ENCODE data around the gene KRTAP10-2. TPM values are rescaled to one million over a fixed set of nuclear protein-coding genes. Genes with fewer than 3 reads are reported as not detected.

Gene KRTAP10-2
- total and polyA plus RNA-seq, 2 of the 4 experiments (the other 2 are of a cell fraction), result not detected

DNA sequence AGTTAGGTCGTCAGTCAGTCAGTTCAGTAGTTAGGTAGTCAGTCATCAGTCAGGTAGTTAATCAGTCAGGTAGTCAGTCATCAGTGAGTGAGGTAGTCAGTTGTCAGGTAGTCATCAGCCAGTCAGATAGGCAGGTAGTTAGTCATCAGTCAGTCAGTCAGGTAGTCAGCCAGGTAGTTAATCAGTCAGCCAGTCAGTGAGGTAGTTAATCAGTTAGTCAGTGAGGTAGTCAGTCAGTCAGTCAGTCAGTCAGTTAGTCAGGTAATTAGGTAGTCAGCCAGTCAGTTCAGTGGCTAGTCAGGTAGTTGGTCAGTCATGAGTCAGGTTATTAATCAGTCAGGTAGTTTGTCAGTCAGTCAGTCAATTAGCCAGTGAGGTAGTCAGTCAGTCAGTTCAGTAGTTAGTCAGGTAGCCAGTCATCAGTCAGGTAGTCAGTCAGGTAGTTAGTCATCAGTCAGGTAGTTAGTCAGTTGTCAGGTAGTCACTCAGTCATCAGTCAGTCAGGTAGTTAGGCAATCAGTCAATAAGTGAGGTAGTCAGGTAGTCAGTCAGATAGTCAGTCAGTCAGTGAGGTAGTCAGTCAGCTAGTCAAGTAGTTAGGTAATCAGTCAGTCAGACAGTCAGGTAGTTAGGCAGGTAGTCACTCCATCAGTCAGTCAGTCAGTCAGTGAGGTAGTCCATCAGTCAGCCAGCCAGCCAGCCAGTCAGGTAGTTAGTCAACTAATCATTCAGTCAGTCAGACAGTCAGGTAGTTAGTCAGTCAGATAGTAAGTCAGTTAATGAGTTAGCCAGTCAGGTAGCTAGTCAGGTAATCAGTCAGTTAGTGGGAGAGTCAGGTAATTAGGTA is 27.5 kb downstream of the KRTAP10-2 start:
- Histone ChIP-seq H3K27ac (ENCODE audit: insufficient read depth, low read length) (no peak overlapping the region), H3K9me3 (ENCODE audit: control insufficient read depth, insufficient read depth, low read length) (peaks cover 22% of the 10 kb centered on the region), H3K4me1 (ENCODE audit: control insufficient read depth, insufficient read depth, low read length) (no peaks in the 10 kb centered on the region), H3K56ac (ENCODE audit: extremely low read depth, insufficient read depth, low read length) (no peak overlapping the region), H2AK5ac (ENCODE audit: low read depth, low read length) (no peak overlapping the region), H3K23ac (ENCODE audit: low read depth, low read length) (no peak overlapping the region), H3K4me3 (ENCODE audit: insufficient read depth, low read depth, low read length) (no peak overlapping the region), H3K9me1 (ENCODE audit: insufficient read depth, low read length) (no peaks in the 10 kb centered on the region), H4K91ac (ENCODE audit: insufficient read depth, low read depth, low read length) (no peak overlapping the region), H2BK120ac (ENCODE audit: low read depth, low read length) (no peak overlapping the region), H3K36me3 (ENCODE audit: control insufficient read depth, insufficient read depth, low read length) (no peaks in the 10 kb centered on the region), H2AFZ (replicated peaks; ENCODE audit: low read length, poor library complexity) (no peak overlapping the region), H3K27me3 (ENCODE audit: control insufficient read depth, insufficient read depth, low read length) (no peaks in the 10 kb centered on the region), H2BK15ac (ENCODE audit: low read depth, low read length) (no peak overlapping the region), H3K9ac (ENCODE audit: low read depth, low read length) (no peak overlapping the region), H3K4me2 (ENCODE audit: low read depth, low read length) (no peak overlapping the region), H3K18ac (ENCODE audit: low read depth, low read length) (no peak overlapping the region), H4K8ac (ENCODE audit: low read depth in 2 of 2, low read length in 2 of 2) (no peak overlapping the region), H3K14ac (replicated peaks; ENCODE audit: low read depth, low read length) (no peak overlapping the region), H3K79me1 (ENCODE audit: low read depth in 1 of 2, low read length in 2 of 2) (no peaks in the 10 kb centered on the region), H4K20me1 (ENCODE audit: insufficient read depth, low read length) (no peaks in the 10 kb centered on the region), H2AK9ac (replicated peaks; ENCODE audit: low read depth, low read length, poor library complexity) (no peak overlapping the region), H4K5ac (ENCODE audit: low read depth, low read length) (no peak overlapping the region), H2BK5ac (ENCODE audit: low read depth, low read length, poor library complexity, severe bottlenecking) (no peak overlapping the region), H3K4ac (ENCODE audit: low read depth, low read length) (no peak overlapping the region), H2BK20ac (ENCODE audit: low read depth, low read length) (no peak overlapping the region)
- intact Hi-C loops (cut with micrococcal nuclease), result no loop called here
- 33% methylated on average over 1 of the region's 1 CpG; no CpG with 5 or more reads in 1 of the 2 experiments for WGBS, 2 experiments (ENCODE audit: extremely low coverage in 2 of 2, insufficient read length in 1 of 2)
- POLR2A ChIA-PET (ENCODE audit: unreplicated experiment), result no interaction called here
- no peak for DNase-seq
- CTCF ChIA-PET, result no interaction called here
- no peak for ATAC-seq (ENCODE audit: low read depth)
- TF ChIP-seq NFE2L2 (IDR thresholded peaks at IDR 0.05; ENCODE audit: low read depth, low read length) (no peak), FOS (IDR thresholded peaks at IDR 0.05; ENCODE audit: low read depth, low read length) (no peak), BHLHE40 (IDR thresholded peaks at IDR 0.05; ENCODE audit: low read depth, low read length) (no peak), RFX5 (IDR thresholded peaks at IDR 0.05; ENCODE audit: low read depth, low read length) (no peak), SMC3 (IDR thresholded peaks at IDR 0.05; ENCODE audit: low read depth, low read length) (no peak), POLR2A (IDR thresholded peaks at IDR 0.05; ENCODE audit: low read depth, low read length) (no peak)
- TF ChIP-seq, protein P1, sequence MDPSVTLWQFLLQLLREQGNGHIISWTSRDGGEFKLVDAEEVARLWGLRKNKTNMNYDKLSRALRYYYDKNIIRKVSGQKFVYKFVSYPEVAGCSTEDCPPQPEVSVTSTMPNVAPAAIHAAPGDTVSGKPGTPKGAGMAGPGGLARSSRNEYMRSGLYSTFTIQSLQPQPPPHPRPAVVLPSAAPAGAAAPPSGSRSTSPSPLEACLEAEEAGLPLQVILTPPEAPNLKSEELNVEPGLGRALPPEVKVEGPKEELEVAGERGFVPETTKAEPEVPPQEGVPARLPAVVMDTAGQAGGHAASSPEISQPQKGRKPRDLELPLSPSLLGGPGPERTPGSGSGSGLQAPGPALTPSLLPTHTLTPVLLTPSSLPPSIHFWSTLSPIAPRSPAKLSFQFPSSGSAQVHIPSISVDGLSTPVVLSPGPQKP (IDR thresholded peaks at IDR 0.05; ENCODE audit: borderline replicate concordance, low read depth, low read length), result no peak
- no TSS peak for BruUV-seq (replicated peaks)
- dilution Hi-C loops (cut with HindIII; ENCODE audit: low sequenced_read_pairs, unreplicated experiment), result no loop called here
- in situ Hi-C loops (cut with MboI; ENCODE audit: low sequenced_read_pairs), result loop anchor here (25.0 kb wide), 1 partner anchor 414 kb away; the partner anchor contains the start of gene SLX9

All from IMR-90 (cell line).